ENCODE data around the gene MYLIP. TPM values are rescaled to one million over a fixed set of nuclear protein-coding genes. Genes with fewer than 3 reads are reported as not detected.
A peak's percentile ranks its signal among the peaks of the same experiment; 100 is the strongest.

MYLIP gene
- total and polyA plus RNA-seq, 2 of the 13 experiments (the other 11 are each of a cell fraction or from before 2014, with no cell fraction given), result 3.4 to 10.8 TPM

GRCh38 chr6:16128759-16129622 lies at the start of gene MYLIP (continued):
- no peak for TF ChIP-seq STAT6 (CRISPR knock-in tag; IDR thresholded peaks at IDR 0.05; ENCODE audit: borderline replicate concordance)
- TF ChIP-seq HMGXB4 (CRISPR knock-in tag; IDR thresholded peaks at IDR 0.05; ENCODE audit: borderline replicate concordance in 1 of 2, low read depth in 1 of 2), result peak; percentile 87 to 88
- peak; percentile 95 for TF ChIP-seq ZSCAN30 (CRISPR knock-in tag; IDR thresholded peaks at IDR 0.05)
- peak; percentile 48; the same call in 1 of the 2 replicates for TF ChIP-seq ZNF710 (CRISPR knock-in tag; IDR thresholded peaks at IDR 0.05; ENCODE audit: borderline replicate concordance)
- peak; percentile 77; the same call in 1 of the 2 replicates for TF ChIP-seq ELF1 (CRISPR knock-in tag; IDR thresholded peaks at IDR 0.05)
- peak; percentile 39; the same call in 1 of the 2 replicates for TF ChIP-seq SP140L (CRISPR knock-in tag; IDR thresholded peaks at IDR 0.05; ENCODE audit: borderline replicate concordance)
- peak; percentile 95 for TF ChIP-seq ZNF414 (CRISPR knock-in tag; IDR thresholded peaks at IDR 0.05)
- TF ChIP-seq MXD3 (CRISPR knock-in tag; IDR thresholded peaks at IDR 0.05), result peak; percentile 80; the same call in 1 of the 2 replicates
- no peak for TF ChIP-seq STAT5B (CRISPR knock-in tag; IDR thresholded peaks at IDR 0.05)
- TF ChIP-seq MYNN (CRISPR knock-in tag; IDR thresholded peaks at IDR 0.05; ENCODE audit: low read depth), result no peak
- TF ChIP-seq ZNF225 (CRISPR knock-in tag; IDR thresholded peaks at IDR 0.05), result no peak; the same call in 1 of the 2 replicates
- TF ChIP-seq ZNF670 (CRISPR knock-in tag; IDR thresholded peaks at IDR 0.05; ENCODE audit: borderline replicate concordance), result peak; percentile 89
- TF ChIP-seq NR3C1 (CRISPR knock-in tag; IDR thresholded peaks at IDR 0.05), result no peak
- peak; percentile 80 for TF ChIP-seq ZNF501 (CRISPR knock-in tag; IDR thresholded peaks at IDR 0.05)
- TF ChIP-seq GATAD1 (CRISPR knock-in tag; IDR thresholded peaks at IDR 0.05), result peak; percentile 70
- peak; percentile 86 for TF ChIP-seq ZC3H13 (CRISPR knock-in tag; IDR thresholded peaks at IDR 0.05)
- peak; percentile 97; the same call in 1 of the 2 replicates for TF ChIP-seq AHR (CRISPR knock-in tag; IDR thresholded peaks at IDR 0.05)
- no peak for TF ChIP-seq ZNF276 (CRISPR knock-in tag; IDR thresholded peaks at IDR 0.05; ENCODE audit: low read depth)
